Measurements from ENCODE around the gene GPR143. TPM values are rescaled to one million over a fixed set of nuclear protein-coding genes. Genes with fewer than 3 reads are reported as not detected.

GPR143 gene
- total RNA-seq, 2 donors from 2014 or later = 11.7 to 13.5 TPM

- WGBS, 2 experiments (ENCODE audit: insufficient coverage in 1 of 2, insufficient read length in 1 of 2) = 43% methylated on average over 1 of the region's 2 CpGs; no CpG with 5 or more reads in 1 of the 2 experiments
- peaks cover 80% of the 10 kb centered on the region for H3K36me3 Mint-ChIP-seq (ENCODE audit: low read depth)
Measured at GRCh38 chrX:9724711-9725110, 40.9 kb downstream of the GPR143 start.

GRCh38 chrX:9717376-9717775 lies 48.3 kb downstream of the GPR143 start:
- Histone ChIP-seq H3K4me3 (ENCODE audit: low read length) (no peak overlapping the region), H3K36me3 (ENCODE audit: control insufficient read depth, insufficient read depth, low read length) (peaks cover 10% of the 10 kb centered on the region), H3K27me3 (ENCODE audit: control insufficient read depth, insufficient read depth, low read length, poor library complexity, severe bottlenecking) (no peaks in the 10 kb centered on the region), H3K27ac (ENCODE audit: low read depth, low read length) (no peak overlapping the region), H3K9ac (ENCODE audit: extremely low read depth, low read length, poor library complexity, severe bottlenecking) (no peak overlapping the region), H3K9me3 (ENCODE audit: control insufficient read depth, low read length) (peaks cover under 1% of the 10 kb centered on the region), H3K4me1 (ENCODE audit: control insufficient read depth, insufficient read depth, low read length) (no peaks in the 10 kb centered on the region)
- no peak for DNase-seq
- Mint-ChIP-seq H3K27ac (no peak overlapping the region), H3K27me3 (ENCODE audit: insufficient read depth) (no peaks in the 10 kb centered on the region), H3K36me3 (ENCODE audit: low read depth) (peaks cover 79% of the 10 kb centered on the region), H3K4me3 (no peak overlapping the region), H3K4me1 (no peaks in the 10 kb centered on the region), H3K9me3 (peaks cover 80% of the 10 kb centered on the region)
- WGBS, 2 experiments (ENCODE audit: insufficient coverage in 1 of 2, insufficient read length in 1 of 2) = 96 to 100% methylated on average over 10 to 21 of the region's 21 CpGs
- TF ChIP-seq CTCF (conservative IDR thresholded peaks at IDR 0.05) = no peak

More at GRCh38 chrX:9724711-9725110, 40.9 kb downstream of the GPR143 start:
- peaks cover 5% of the 10 kb centered on the region for H3K36me3 ChIP-seq (ENCODE audit: control insufficient read depth, insufficient read depth, low read length)
- H3K27me3 ChIP-seq (ENCODE audit: control insufficient read depth, insufficient read depth, low read length, poor library complexity, severe bottlenecking) = no peaks in the 10 kb centered on the region
- DNase-seq = no peak
- no peaks in the 10 kb centered on the region for H3K4me1 ChIP-seq (ENCODE audit: control insufficient read depth, insufficient read depth, low read length)
- no peak overlapping the region for H3K9ac ChIP-seq (ENCODE audit: extremely low read depth, low read length, poor library complexity, severe bottlenecking)
- Mint-ChIP-seq H3K4me1 (no peaks in the 10 kb centered on the region), H3K9me3 (peaks cover 93% of the 10 kb centered on the region), H3K27me3 (ENCODE audit: insufficient read depth) (no peaks in the 10 kb centered on the region), H3K4me3 (no peak overlapping the region), H3K27ac (no peak overlapping the region)
- no peak overlapping the region for H3K27ac ChIP-seq (ENCODE audit: low read depth, low read length)
- H3K9me3 ChIP-seq (ENCODE audit: control insufficient read depth, low read length) = peaks cover 20% of the 10 kb centered on the region
- TF ChIP-seq CTCF (conservative IDR thresholded peaks at IDR 0.05) = peak; percentile 11
- H3K4me3 ChIP-seq (ENCODE audit: low read length) = no peak overlapping the region

GRCh38 chrX:9710332-9710731 lies 55.3 kb downstream of the GPR143 start:
- Histone ChIP-seq H3K27ac (ENCODE audit: low read depth, low read length) (no peak overlapping the region), H3K9me3 (ENCODE audit: control insufficient read depth, low read length) (no peaks in the 10 kb centered on the region), H3K4me3 (ENCODE audit: low read length) (no peak overlapping the region), H3K27me3 (ENCODE audit: control insufficient read depth, insufficient read depth, low read length, poor library complexity, severe bottlenecking) (no peaks in the 10 kb centered on the region), H3K9ac (ENCODE audit: extremely low read depth, low read length, poor library complexity, severe bottlenecking) (no peak overlapping the region), H3K4me1 (ENCODE audit: control insufficient read depth, insufficient read depth, low read length) (no peaks in the 10 kb centered on the region), H3K36me3 (ENCODE audit: control insufficient read depth, insufficient read depth, low read length) (peaks cover 16% of the 10 kb centered on the region)
- H3K4me3 Mint-ChIP-seq = no peak overlapping the region
- H3K9me3 Mint-ChIP-seq = peaks cover 64% of the 10 kb centered on the region
- peaks cover 2% of the 10 kb centered on the region for H3K4me1 Mint-ChIP-seq
- WGBS, 2 experiments (ENCODE audit: insufficient coverage in 1 of 2, insufficient read length in 1 of 2) = 89 to 93% methylated on average over 5 to 6 of the region's 8 CpGs
- no peak overlapping the region for H3K27ac Mint-ChIP-seq
- peaks cover 50% of the 10 kb centered on the region for H3K36me3 Mint-ChIP-seq (ENCODE audit: low read depth)
- no peak for DNase-seq
- H3K27me3 Mint-ChIP-seq (ENCODE audit: insufficient read depth) = no peaks in the 10 kb centered on the region
- TF ChIP-seq CTCF (conservative IDR thresholded peaks at IDR 0.05) = no peak

All from endodermal cell (in vitro differentiated cells).